Activated CD8-positive, alpha-beta memory T cell treated with anti-CD3 and anti-CD28 coated beads, Interleukin-2, amount 50 U/mL, for 1 hour (primary cell): ENCODE results near the gene EOGT.

ENCODE experiments used
- DNase-seq: peaks from one replicate; pipeline ENCODE4 v3.0.0-alpha.2; 2020; ENCODE audit errors: extremely low read depth

The EOGT gene

DNA sequence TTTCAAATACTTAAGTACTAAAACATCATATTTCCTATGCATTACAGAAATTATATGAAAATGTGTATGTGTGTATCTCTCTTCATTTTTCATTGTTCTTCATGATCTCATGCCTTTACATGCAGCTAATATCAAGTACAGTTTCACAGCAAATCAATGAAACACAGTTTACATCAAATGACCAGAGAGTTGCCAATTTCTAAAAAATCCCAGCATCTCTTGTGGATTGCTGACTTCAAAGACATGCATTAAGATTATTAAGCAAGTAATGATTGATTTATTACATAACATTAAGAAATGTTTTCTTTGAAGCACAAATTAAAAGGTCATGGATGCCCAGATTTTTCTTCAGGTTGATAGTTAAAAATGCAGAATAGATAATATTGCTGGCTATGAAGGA is 50.1 kb downstream of the EOGT start:
- no peak for DNase-seq

DNA sequence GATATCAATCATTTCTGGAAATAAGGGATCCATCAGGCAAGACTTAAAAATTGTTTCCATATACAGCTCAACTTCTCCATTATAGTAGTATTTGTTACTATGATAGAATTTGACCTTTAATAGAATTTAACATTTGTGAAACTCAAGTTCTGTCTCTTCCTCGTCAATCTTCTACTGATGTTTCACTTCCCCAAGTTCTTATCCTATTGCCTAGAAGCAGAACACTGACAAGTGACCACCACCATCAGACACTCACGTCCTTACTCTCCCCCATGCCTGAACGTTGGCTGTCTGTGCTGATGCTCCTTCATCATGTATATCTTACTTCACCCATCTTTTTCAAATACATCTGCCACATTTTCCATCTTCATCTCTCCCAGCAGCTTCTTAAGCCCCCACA is 54.6 kb downstream of the EOGT start:
- DNase-seq: no peak

DNA sequence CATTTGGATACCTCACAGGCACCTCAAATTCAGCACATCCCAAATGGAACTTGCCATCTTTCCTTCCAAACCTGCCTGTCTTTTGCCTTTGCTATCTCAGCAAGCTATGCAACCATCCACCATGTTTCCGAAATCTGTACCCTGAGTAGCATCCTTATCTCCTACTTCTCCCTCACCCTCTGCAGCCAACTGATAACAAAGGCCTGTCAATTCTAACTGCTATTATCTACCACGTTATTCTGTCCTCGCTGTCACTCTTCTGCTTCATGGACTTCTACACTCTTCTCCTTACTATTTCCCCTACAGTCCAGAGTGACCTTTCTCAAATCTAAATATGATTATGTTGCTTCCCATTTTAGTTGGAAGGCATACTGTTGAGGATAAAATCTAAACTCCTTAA is 55.6 kb downstream of the EOGT start:
- no peak for DNase-seq

DNA sequence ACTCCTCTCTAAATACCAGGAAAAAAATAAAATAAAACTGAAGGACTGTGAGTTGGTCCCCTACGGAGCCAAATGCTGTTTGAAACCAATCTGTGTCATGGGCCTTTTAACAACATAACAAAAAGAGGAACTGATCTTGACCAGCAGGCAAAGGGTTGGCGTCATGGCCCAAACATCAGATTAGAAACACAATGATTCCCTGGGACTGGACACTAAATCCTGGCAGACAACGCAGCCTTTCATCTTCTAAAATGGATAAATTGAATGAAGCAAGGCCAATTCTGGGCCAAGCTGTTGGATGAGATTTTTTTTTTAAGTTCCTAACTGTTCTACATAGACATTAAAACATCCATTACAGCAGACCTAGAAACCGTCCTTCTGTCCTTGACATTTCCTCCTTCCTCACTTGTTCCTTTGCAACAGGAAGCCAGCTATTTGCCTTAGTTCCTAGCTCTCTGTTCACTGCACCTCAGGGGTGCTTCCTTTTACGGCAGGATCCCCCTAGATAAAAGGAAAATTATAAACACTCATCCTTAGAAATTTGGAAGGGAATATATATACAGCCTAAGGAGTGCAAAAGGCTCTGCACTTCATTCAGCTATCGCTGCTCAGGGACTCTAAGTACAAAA is 59.6 kb downstream of the EOGT start:
- no peak for DNase-seq

DNA sequence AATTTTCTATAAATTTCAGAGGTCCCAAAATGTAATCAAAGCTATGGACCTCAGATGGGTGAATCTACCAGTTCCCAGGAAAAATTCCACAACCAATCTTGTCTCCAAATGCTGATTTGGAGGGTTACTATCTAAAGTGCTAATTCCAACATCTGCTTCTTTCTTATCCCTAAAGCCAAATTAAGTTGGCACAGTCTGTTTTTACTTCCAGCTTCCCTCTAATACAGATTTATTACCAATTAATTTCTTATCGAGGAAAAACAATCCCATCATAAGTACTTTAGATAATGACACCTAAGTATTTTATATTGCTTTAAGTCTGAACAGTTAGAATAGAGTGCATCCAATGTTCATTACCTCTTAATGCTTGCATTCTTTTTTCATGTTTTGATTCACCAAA is 68.3 kb downstream of the EOGT start:
- DNase-seq: no peak

DNA sequence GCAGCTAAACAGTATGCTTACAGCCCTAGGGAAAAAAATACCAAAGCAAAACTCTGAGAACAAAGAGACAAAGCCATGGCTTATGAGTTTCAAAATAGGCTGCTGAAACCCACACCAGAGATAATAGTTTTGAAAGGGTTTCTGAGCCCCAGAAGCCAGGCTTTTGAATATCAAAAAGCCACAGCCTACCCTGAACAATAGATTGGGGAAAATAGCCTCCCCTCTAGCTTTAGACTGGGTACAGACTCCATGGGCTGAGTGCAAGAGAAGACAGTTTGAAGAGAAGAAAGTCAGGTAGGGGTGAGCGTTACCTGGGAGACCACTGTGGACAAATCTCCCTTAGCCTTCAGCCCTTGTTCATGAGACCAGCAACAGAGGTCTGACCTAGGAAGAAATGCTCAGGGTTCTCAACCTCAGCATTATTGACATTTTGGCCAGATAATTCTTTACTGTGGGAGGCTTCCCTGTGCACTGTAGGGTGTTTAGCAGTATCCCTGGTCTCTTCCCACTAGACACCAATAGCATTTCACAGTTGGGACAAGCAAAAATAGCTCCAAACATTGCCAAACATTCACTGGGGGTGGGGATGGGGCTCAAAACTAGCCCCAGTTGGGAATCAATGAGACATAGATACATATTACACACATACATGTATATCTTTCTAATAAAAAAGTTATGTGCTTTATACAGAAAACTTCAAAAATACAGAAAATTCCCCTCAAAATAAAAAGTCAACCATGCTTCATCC is 69.6 kb downstream of the EOGT start:
- DNase-seq: no peak

DNA sequence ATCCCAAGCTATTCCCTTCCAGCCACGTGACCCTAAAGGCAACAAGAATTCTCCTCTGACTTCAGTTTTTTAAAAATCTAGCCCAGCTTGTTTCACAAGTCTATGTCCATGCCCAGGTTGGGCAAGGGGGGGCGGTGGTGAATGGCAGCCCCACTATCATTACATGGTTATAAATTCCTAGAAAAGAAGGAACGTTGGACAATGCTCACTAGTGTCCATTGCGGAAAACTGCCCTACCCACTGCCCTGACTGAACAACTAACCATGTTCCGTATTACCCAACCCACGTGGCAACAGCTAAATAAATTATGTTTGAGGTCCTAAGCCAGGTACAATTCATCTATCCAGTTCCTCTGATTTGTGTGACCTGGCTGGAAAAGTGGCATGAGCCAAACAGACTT is 72.4 kb downstream of the EOGT start:
- DNase-seq: no peak

DNA sequence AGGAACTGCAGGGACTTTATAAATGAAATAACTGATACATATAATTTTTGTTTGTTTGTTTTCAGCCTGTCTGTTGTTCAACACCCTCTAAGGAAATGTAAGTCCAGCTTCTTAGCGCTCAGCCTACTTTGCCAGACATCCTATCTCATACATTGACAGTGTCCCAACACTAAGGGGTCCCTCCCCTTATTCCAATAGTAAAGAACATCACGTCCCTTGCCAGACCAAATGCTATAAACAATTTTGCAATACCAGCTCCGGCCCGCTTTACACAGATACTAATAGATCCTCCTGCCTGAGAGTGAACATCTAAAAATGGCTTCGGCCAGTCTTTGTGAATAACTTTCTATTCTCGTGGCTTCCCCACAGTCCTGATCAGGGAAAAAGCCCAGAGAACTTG is 76.6 kb downstream of the EOGT start:
- no peak for DNase-seq

DNA sequence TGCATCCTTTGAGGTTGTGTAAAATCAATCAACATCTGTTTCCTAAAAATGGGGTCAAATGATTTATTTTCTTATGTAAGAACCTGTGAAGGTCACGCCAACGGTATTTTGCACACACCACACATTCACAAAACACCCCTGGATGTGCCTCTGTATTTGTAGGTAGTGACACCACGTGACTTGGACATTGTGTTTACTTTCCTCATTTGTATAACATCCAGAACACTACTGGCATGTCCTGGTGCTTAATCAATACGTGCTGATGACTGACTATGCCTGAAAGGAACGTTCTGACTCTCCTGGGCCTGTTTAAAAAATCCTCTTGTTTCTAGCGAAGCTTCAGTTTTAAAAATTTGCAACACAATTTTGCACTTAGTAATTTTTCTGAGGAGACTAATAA is 77.7 kb downstream of the EOGT start:
- no peak for DNase-seq

DNA sequence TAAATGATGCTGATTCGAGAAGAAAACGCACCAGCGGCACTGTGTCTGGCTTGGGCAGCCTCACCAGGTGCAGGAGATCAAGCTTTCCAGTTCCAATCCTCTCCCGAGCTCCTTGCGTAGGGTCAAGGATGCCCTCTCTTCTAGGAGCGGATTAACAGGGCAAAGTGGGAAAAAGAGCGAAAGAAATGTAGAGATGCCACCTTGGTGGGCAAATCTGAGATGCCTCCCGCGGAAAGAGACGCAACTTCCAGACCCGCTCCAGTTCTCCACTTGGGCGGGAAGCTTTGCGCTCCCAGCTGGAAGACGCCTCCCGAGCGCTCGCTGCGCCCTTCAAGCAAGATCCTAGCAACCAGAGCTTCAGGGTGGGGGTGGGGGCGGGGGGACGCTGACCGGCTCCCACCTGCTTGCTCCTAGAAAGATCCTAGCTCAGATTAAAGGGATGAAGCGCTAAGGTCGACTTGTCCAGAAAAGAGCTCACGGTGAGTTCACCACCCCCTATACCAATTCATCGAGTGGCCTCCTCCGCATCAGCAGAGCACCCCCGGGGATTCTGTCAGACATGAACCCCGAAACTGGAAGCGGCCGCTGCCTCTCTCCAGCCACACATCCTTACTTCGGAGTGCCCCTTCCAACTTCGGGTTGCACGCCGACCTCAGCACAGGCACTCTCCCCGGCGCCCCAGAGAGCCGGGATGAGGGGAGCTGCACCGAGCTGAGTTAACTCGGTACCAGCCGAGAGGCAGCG is 81.9 kb downstream of the EOGT start:
- DNase-seq: no peak
